ENCODE results near the gene PACS2. TPM values are rescaled to one million over a fixed set of nuclear protein-coding genes. Genes with fewer than 3 reads are reported as not detected.
A peak's percentile ranks its signal among the peaks of the same experiment; 100 is the strongest.

PACS2 gene
- total and polyA plus RNA-seq, 4 donors, result 5.1 to 21.9 (median 9.8) TPM

GRCh38 chr14:105418269-105419194 is 104.0 kb downstream of the PACS2 start (continued):
- TF ChIP-seq ZBTB33 (IDR thresholded peaks at IDR 0.05) (no peak), MAX (IDR thresholded peaks at IDR 0.05) (no peak), FOXA1 (IDR thresholded peaks at IDR 0.05) (no peak)

DNA sequence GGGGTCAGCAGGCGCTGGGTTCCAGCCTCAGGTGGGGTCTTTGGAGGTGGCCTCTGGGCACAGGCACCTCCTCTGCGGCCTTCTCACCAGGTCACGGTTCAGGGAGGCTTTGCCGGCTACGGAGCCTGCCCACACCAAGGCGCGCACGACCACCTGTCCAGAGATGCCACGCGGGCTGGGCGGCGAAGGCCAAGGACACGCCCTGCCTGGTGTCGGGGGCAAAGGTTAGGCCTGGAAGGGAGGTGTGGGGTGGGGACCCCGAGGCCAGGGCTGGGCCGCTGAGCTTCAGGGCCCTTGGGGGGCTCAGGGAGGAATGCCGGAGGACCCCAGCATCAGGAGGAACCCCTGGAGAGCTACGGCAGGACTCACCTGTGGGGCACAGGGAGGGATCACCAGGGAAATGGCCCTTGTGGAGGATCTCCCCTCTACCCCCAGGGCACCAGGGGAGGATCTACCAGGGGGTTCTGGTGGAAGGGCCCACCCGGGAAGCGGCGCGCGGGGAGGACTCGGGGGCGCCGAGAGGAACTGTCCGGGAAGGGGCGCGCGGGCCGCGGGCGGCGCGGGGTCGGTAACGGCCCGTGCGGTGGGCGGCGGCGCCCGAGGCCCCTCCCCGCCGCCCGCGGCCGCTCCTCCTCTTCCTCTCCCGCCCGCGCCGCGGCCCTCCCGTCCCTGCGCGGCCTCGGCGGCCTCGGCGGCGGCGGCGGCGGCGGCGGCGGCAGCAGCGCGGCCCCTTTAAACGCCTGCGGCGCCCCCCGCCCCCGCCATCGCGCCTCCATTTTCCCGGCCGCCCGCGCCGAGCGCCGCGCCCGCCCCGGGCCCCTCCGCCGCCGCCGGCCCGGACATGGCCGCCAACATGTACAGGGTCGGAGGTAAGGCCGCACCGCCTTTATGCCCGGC is 104.9 kb downstream of the PACS2 start, which contains the start of gene MTA1:
TSS of gene MTA1 (plus strand) at position 633 of the 897 bp plus-strand sequence. CDS start at position 842, 209 bp downstream.
- WGBS, result 4% methylated on average over 95 of the region's 96 CpGs
- peak; percentile 51 for DNase-seq (ENCODE audit: low spot score)
- TF ChIP-seq TAF1 (conservative IDR thresholded peaks at IDR 0.05), result no peak
- peak; percentile 33 to 43 for TF ChIP-seq HNF4A (conservative IDR thresholded peaks at IDR 0.05)
- no peaks in the 10 kb centered on the region for H3K36me3 ChIP-seq (ENCODE audit: control insufficient read depth in 4 of 4, insufficient read depth in 3 of 4, low read depth in 1 of 4, low read length in 3 of 4)
- peak within 1 kb of the TSS; percentile 59 to 70 for H3K27ac ChIP-seq (ENCODE audit: low read depth in 1 of 2, low read length in 2 of 2)
- H3K9me3 ChIP-seq (ENCODE audit: control insufficient read depth in 4 of 4, low read length in 3 of 4), result no peaks in the 10 kb centered on the region
- H3K9ac ChIP-seq (ENCODE audit: low read depth in 1 of 2, low read length in 2 of 2), result peak within 1 kb of the TSS; percentile 28 to 68
- H3K4me1 ChIP-seq (ENCODE audit: control insufficient read depth in 4 of 4, insufficient read depth in 4 of 4, low read length in 3 of 4), result peaks cover 19 to 40% (median 28%) of the 10 kb centered on the region in 4 donors
- H3K4me3 ChIP-seq (ENCODE audit: low read depth in 1 of 3, low read length in 3 of 3), result peak within 1 kb of the TSS; percentile 53 to 95 (median 83)
- H3K27me3 ChIP-seq (ENCODE audit: control insufficient read depth in 4 of 4, insufficient read depth in 4 of 4, low read length in 3 of 4), result no peaks in the 10 kb centered on the region

DNA sequence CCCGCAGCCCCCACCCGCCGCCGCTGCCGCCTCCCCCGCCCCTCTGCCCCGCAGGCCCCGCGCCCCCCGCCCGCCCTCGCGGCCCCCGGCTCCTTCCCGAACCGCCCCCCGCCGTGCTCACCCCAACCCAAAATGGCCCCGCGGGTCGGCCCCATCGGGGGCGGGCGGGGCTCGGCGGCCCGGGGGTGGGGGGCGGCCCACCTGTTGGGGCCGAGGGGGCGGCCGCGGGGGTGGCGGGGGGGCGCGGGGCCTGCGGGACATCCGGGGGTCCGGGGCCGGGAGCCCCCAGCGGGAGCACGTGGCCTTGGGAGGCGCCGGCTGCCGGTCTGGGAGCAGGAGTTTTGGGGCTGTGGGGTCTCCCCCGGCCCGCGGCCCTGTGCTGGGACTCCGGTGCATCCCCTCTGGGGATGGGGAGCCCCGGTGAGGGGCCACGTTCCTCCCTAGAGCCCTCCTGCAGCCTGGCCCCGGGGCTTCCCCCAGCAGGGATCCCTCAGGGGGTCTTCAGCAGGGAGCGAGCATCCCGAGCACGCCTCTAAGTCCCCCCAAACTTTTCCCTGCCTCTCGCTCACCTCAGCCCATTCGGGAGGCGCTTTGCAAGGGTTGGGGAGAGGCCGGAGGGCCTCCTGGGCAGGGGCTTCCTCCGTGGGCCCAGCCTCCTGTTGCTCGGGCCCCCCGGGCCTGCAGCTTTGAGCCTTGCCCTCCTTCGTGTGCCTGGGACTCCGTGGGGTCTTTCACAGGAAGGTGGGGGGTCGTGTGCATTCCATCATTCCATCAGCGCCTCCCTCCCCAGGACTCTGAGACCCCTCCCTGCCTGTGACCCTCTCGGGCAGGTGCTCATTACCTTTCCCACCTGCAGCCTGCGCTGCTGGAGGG is 105.8 kb downstream of the PACS2 start:
- H3K9me3 ChIP-seq (ENCODE audit: control insufficient read depth in 4 of 4, low read length in 3 of 4), result no peaks in the 10 kb centered on the region
- no peaks in the 10 kb centered on the region for H3K27me3 ChIP-seq (ENCODE audit: control insufficient read depth in 4 of 4, insufficient read depth in 4 of 4, low read length in 3 of 4)
- peaks cover 0 to 4% (median 0%) of the 10 kb centered on the region in 4 donors for H3K36me3 ChIP-seq (ENCODE audit: control insufficient read depth in 4 of 4, insufficient read depth in 3 of 4, low read depth in 1 of 4, low read length in 3 of 4)
- 7% methylated on average over 67 of the region's 67 CpGs for WGBS
- H3K9ac ChIP-seq (ENCODE audit: low read depth in 1 of 2, low read length in 2 of 2), result peak overlapping the region; percentile 28 to 50
- H3K4me1 ChIP-seq (ENCODE audit: control insufficient read depth in 4 of 4, insufficient read depth in 4 of 4, low read length in 3 of 4), result peaks cover 16 to 37% (median 25%) of the 10 kb centered on the region in 4 donors
- TF ChIP-seq, protein P1, sequence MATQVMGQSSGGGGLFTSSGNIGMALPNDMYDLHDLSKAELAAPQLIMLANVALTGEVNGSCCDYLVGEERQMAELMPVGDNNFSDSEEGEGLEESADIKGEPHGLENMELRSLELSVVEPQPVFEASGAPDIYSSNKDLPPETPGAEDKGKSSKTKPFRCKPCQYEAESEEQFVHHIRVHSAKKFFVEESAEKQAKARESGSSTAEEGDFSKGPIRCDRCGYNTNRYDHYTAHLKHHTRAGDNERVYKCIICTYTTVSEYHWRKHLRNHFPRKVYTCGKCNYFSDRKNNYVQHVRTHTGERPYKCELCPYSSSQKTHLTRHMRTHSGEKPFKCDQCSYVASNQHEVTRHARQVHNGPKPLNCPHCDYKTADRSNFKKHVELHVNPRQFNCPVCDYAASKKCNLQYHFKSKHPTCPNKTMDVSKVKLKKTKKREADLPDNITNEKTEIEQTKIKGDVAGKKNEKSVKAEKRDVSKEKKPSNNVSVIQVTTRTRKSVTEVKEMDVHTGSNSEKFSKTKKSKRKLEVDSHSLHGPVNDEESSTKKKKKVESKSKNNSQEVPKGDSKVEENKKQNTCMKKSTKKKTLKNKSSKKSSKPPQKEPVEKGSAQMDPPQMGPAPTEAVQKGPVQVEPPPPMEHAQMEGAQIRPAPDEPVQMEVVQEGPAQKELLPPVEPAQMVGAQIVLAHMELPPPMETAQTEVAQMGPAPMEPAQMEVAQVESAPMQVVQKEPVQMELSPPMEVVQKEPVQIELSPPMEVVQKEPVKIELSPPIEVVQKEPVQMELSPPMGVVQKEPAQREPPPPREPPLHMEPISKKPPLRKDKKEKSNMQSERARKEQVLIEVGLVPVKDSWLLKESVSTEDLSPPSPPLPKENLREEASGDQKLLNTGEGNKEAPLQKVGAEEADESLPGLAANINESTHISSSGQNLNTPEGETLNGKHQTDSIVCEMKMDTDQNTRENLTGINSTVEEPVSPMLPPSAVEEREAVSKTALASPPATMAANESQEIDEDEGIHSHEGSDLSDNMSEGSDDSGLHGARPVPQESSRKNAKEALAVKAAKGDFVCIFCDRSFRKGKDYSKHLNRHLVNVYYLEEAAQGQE (IDR thresholded peaks at IDR 0.05), result no peak
- TF ChIP-seq, protein P2, sequence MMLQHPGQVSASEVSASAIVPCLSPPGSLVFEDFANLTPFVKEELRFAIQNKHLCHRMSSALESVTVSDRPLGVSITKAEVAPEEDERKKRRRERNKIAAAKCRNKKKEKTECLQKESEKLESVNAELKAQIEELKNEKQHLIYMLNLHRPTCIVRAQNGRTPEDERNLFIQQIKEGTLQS (IDR thresholded peaks at IDR 0.05), result no peak
- TF ChIP-seq RAD21 (IDR thresholded peaks at IDR 0.05) (no peak), YY1 (IDR thresholded peaks at IDR 0.05) (no peak), FOXA2 (IDR thresholded peaks at IDR 0.05) (no peak), SP1 (IDR thresholded peaks at IDR 0.05) (no peak), GABPA (IDR thresholded peaks at IDR 0.05 in 1 of 2, conservative IDR thresholded peaks at IDR 0.05 in 1 of 2) (no peak), HNF4G (IDR thresholded peaks at IDR 0.05) (no peak)
- peak overlapping the region; percentile 35 to 95 (median 67) for H3K4me3 ChIP-seq (ENCODE audit: low read depth in 1 of 3, low read length in 3 of 3)
- no peak for DNase-seq (ENCODE audit: low spot score)
- H3K27ac ChIP-seq (ENCODE audit: low read depth in 1 of 2, low read length in 2 of 2), result peak overlapping the region; percentile 56 to 59
